Activated CD8-positive, alpha-beta T cell treated with anti-CD3 and anti-CD28 coated beads for 36 hours (primary cell): ENCODE data around the gene CDC14A. TPM values are rescaled to one million over a fixed set of nuclear protein-coding genes. Genes with fewer than 3 reads are reported as not detected.

ENCODE experiments used
- ATAC-seq: fragments of 200-7000 bp; cut with Tn5 transposase; one replicate; pipeline ENCODE4 v1.10.0; 2021; ENCODE audit warnings: mild to moderate bottlenecking, moderate library complexity
- CTCF ChIA-PET: fragments of 350-600 bp; sonication (Branson Sonifier 250); formaldehyde crosslinking; loops from one replicate; lab custom pipeline; 2021; ENCODE audit warnings: antibody characterized with exemption; lab: Charles Lee
- POLR2A ChIA-PET: fragments of 350-600 bp; sonication (Branson Sonifier 250); formaldehyde crosslinking; loops from one replicate; lab custom pipeline; 2021; ENCODE audit warnings: antibody characterized with exemption; lab: Charles Lee
- DNase-seq: peaks from one replicate; pipeline ENCODE4 v3.0.0-alpha.2; 2020
- H3K27ac Mint-ChIP-seq: one replicate; pipeline ENCODE4 v1.8.0; 2021; ENCODE audit warnings: mild to moderate bottlenecking, mixed read lengths
- H3K27me3 Mint-ChIP-seq: one replicate; pipeline ENCODE4 v1.8.0; 2021; ENCODE audit warnings: mixed read lengths
- H3K36me3 Mint-ChIP-seq: one replicate; pipeline ENCODE4 v1.8.0; 2021; ENCODE audit warnings: low read depth, mixed read lengths
- H3K4me1 Mint-ChIP-seq: one replicate; pipeline ENCODE4 v1.8.0; 2021; ENCODE audit warnings: low read depth, mixed read lengths
- H3K4me3 Mint-ChIP-seq: one replicate; pipeline ENCODE4 v1.8.0; 2021; ENCODE audit warnings: mild to moderate bottlenecking, moderate library complexity, mixed read lengths
- H3K9me3 Mint-ChIP-seq: one replicate; pipeline ENCODE4 v1.8.0; 2021; ENCODE audit warnings: mixed read lengths
- CTCF ChIP-seq: fragments of 200-600 bp; IDR thresholded peaks from one replicate; pipeline ENCODE4 v1.8.0; 2022; ENCODE audit warnings: antibody characterized with exemption, mild to moderate bottlenecking
- intact Hi-C: fragments of 100-400 bp; cut with micrococcal nuclease; formaldehyde crosslinking; loops from one replicate; pipeline ENCODE4 v1.10.0; 2022
- total RNA-seq, 2 experiments: library from RNA; stranded (reverse); gene quantifications; one replicate each; pipeline ENCODE4 v1.2.3, GENCODE V29; 2021

Gene CDC14A
- total RNA-seq, 2 experiments from 2014 or later: 14.3 to 17.2 TPM

GRCh38 chr1:100452641-100453040, 100.3 kb downstream of the CDC14A start:
- ATAC-seq: peak; percentile 78
- intact Hi-C loops: loop anchor here (10.0 kb wide), 1 partner anchor 178 kb away; no protein-coding TSS in a partner anchor

GRCh38 chr1:100455478-100456072, 103.3 kb downstream of the CDC14A start:
- Mint-ChIP-seq H3K36me3 (peaks cover 8% of the 10 kb centered on the region), H3K9me3 (no peaks in the 10 kb centered on the region), H3K27ac (no peak overlapping the region), H3K4me1 (peaks cover 51% of the 10 kb centered on the region), H3K4me3 (no peak overlapping the region), H3K27me3 (no peaks in the 10 kb centered on the region)
- ATAC-seq: no peak
- ChIA-PET POLR2A (interaction anchor here (0.6 to 1.3 kb wide), 4 partner anchors 16 to 154 kb away, joined by 3 to 4 read pairs (median 4); no protein-coding TSS in a partner anchor), CTCF (interaction anchor here (0.5 to 7.7 kb wide), 34 partner anchors 8 to 413 kb away, joined by 3 to 77 read pairs (median 4); partner anchors contain the start of genes CDC14A and RTCA)
- DNase-seq: no peak
- intact Hi-C loops: loop anchor here (5.0 to 10.0 kb wide), 2 partner anchors 181 to 648 kb away; no protein-coding TSS in a partner anchor
- TF ChIP-seq CTCF: peak; percentile 76

More at GRCh38 chr1:100452641-100453040, 100.3 kb downstream of the CDC14A start:
- H3K4me1 Mint-ChIP-seq: peaks cover 65% of the 10 kb centered on the region
- ChIA-PET POLR2A (interaction anchor here (1.3 kb wide), 1 partner anchor 97 kb away, joined by 3 read pairs; no protein-coding TSS in a partner anchor), CTCF (interaction anchor here (1.0 to 3.7 kb wide), 3 partner anchors 11 to 186 kb away, joined by 4 to 16 read pairs (median 6); partner anchors contain the start of gene RTCA)
- DNase-seq: no peak
- no peaks in the 10 kb centered on the region for H3K27me3 Mint-ChIP-seq
- H3K4me3 Mint-ChIP-seq: no peak overlapping the region
- TF ChIP-seq CTCF: no peak
- H3K9me3 Mint-ChIP-seq: no peaks in the 10 kb centered on the region
- H3K27ac Mint-ChIP-seq: peak overlapping the region; percentile 82
- peaks cover 35% of the 10 kb centered on the region for H3K36me3 Mint-ChIP-seq

GRCh38 chr1:100456880-100457279, 104.6 kb downstream of the CDC14A start:
- no peak for DNase-seq
- no peaks in the 10 kb centered on the region for H3K9me3 Mint-ChIP-seq
- no peaks in the 10 kb centered on the region for H3K27me3 Mint-ChIP-seq
- no peak overlapping the region for H3K4me3 Mint-ChIP-seq
- H3K36me3 Mint-ChIP-seq: no peaks in the 10 kb centered on the region
- TF ChIP-seq CTCF: no peak
- peak overlapping the region; percentile 30 for H3K27ac Mint-ChIP-seq
- intact Hi-C loops: loop anchor here (5.0 to 10.0 kb wide), 2 partner anchors 182 to 650 kb away; no protein-coding TSS in a partner anchor
- H3K4me1 Mint-ChIP-seq: peaks cover 41% of the 10 kb centered on the region
- ATAC-seq: no peak
- ChIA-PET CTCF (interaction anchor here (0.6 to 7.7 kb wide), 11 partner anchors 12 to 641 kb away, joined by 3 to 77 read pairs (median 12); partner anchors contain the start of gene CDC14A), POLR2A (interaction anchor here (0.6 kb wide), 1 partner anchor 381 kb away, joined by 3 read pairs; no protein-coding TSS in a partner anchor)

GRCh38 chr1:100457683-100458082, 105.4 kb downstream of the CDC14A start:
- DNase-seq (no peak), ATAC-seq (no peak)
- Mint-ChIP-seq H3K27me3 (no peaks in the 10 kb centered on the region), H3K27ac (no peak overlapping the region), H3K4me3 (no peak overlapping the region), H3K9me3 (no peaks in the 10 kb centered on the region), H3K36me3 (no peaks in the 10 kb centered on the region), H3K4me1 (peaks cover 33% of the 10 kb centered on the region)
- intact Hi-C loops: loop anchor here (5.0 to 10.0 kb wide), 2 partner anchors 183 to 650 kb away; no protein-coding TSS in a partner anchor
- ChIA-PET POLR2A (interaction anchor here (2.5 kb wide), 1 partner anchor 105 kb away, joined by 10 read pairs; the partner anchor contains the start of gene CDC14A), CTCF (interaction anchor here (0.6 to 7.7 kb wide), 9 partner anchors 10 to 422 kb away, joined by 3 to 77 read pairs (median 12); partner anchors contain the start of gene CDC14A)
- no peak for TF ChIP-seq CTCF
